ENCODE measurements around the gene MYCBPAP. TPM values are rescaled to one million over a fixed set of nuclear protein-coding genes. Genes with fewer than 3 reads are reported as not detected.

The MYCBPAP gene
- polyA plus RNA-seq, 2 of the 4 experiments (the other 2 are of a cell fraction), result 0.93 to 2.5 TPM

DNA sequence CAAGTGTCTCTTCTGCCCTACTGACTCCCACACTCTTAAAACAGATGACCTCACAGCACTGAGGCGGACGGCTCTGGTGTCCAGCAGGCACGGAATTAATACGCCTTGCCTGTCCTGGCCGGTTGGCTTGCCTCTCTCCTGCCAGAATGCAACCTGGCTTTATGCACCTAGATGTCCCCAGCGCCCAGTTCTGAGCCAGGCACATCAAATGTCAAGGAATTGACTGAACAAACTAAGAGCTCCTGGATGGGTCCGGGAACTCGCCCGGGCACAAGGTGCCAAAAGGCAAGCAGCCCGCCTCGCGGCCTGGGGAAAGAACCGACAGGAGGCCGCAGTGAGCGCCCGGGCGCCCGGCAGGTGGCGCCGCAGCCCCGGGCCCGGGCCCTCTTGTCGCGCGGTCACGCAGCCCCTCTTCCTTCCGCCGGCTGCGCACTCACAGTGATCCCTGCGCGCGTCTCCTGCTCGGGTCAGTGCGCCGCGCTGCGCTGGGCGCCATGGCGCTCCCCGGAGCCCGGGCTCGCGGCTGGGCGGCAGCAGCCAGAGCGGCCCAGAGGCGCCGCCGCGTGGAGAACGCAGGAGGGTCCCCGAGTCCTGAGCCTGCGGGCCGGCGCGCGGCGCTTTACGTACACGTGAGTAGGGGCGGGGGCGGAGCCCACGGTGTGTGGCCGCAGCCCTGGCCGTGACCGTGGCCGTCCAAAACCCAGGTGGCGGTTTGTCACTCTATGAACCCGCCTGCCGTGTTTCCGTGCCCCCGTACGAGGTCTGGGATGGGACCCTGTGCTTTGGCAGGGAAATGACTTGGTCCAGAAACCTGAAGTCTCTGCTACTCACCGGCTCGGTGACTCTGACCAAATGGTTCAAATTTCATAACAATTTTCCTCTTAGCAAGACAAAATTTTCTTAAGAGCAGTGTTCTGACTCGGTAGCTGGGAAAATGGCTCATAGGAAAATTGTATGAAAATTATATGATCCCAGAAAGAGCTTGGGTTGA, 29.6 kb upstream of the MYCBPAP start, which contains the start of gene RSAD1 (continued):
- TF ChIP-seq, protein P1, sequence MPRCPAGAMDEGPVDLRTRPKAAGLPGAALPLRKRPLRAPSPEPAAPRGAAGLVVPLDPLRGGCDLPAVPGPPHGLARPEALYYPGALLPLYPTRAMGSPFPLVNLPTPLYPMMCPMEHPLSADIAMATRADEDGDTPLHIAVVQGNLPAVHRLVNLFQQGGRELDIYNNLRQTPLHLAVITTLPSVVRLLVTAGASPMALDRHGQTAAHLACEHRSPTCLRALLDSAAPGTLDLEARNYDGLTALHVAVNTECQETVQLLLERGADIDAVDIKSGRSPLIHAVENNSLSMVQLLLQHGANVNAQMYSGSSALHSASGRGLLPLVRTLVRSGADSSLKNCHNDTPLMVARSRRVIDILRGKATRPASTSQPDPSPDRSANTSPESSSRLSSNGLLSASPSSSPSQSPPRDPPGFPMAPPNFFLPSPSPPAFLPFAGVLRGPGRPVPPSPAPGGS (IDR thresholded peaks at IDR 0.05), result peak; percentile 93
- TF ChIP-seq BHLHE40 (IDR thresholded peaks at IDR 0.05; ENCODE audit: low read depth, low read length), result peak; percentile 88
- no peak for TF ChIP-seq RARB (CRISPR knock-in tag; IDR thresholded peaks at IDR 0.05)
- no peak for TF ChIP-seq NFE2L2 (conservative IDR thresholded peaks at IDR 0.05; ENCODE audit: low read length)
- peak; percentile 41 to 78 for TF ChIP-seq RAD21 (conservative IDR thresholded peaks at IDR 0.05 in 1 of 2, IDR thresholded peaks at IDR 0.05 in 1 of 2)
- TF ChIP-seq TFCP2L1 (CRISPR knock-in tag; IDR thresholded peaks at IDR 0.05), result no peak
- TF ChIP-seq, protein P2, sequence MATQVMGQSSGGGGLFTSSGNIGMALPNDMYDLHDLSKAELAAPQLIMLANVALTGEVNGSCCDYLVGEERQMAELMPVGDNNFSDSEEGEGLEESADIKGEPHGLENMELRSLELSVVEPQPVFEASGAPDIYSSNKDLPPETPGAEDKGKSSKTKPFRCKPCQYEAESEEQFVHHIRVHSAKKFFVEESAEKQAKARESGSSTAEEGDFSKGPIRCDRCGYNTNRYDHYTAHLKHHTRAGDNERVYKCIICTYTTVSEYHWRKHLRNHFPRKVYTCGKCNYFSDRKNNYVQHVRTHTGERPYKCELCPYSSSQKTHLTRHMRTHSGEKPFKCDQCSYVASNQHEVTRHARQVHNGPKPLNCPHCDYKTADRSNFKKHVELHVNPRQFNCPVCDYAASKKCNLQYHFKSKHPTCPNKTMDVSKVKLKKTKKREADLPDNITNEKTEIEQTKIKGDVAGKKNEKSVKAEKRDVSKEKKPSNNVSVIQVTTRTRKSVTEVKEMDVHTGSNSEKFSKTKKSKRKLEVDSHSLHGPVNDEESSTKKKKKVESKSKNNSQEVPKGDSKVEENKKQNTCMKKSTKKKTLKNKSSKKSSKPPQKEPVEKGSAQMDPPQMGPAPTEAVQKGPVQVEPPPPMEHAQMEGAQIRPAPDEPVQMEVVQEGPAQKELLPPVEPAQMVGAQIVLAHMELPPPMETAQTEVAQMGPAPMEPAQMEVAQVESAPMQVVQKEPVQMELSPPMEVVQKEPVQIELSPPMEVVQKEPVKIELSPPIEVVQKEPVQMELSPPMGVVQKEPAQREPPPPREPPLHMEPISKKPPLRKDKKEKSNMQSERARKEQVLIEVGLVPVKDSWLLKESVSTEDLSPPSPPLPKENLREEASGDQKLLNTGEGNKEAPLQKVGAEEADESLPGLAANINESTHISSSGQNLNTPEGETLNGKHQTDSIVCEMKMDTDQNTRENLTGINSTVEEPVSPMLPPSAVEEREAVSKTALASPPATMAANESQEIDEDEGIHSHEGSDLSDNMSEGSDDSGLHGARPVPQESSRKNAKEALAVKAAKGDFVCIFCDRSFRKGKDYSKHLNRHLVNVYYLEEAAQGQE (IDR thresholded peaks at IDR 0.05), result peak; percentile 47; the same call in 1 of the 2 replicates
- TF ChIP-seq, protein P3, sequence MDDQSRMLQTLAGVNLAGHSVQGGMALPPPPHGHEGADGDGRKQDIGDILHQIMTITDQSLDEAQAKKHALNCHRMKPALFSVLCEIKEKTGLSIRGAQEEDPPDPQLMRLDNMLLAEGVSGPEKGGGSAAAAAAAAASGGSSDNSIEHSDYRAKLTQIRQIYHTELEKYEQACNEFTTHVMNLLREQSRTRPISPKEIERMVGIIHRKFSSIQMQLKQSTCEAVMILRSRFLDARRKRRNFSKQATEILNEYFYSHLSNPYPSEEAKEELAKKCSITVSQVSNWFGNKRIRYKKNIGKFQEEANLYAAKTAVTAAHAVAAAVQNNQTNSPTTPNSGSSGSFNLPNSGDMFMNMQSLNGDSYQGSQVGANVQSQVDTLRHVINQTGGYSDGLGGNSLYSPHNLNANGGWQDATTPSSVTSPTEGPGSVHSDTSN (IDR thresholded peaks at IDR 0.05), result peak; percentile 63; the same call in 1 of the 2 replicates
- no peak for TF ChIP-seq CHD2 (IDR thresholded peaks at IDR 0.05; ENCODE audit: low read length, partially characterized antibody)
- no peak for TF ChIP-seq ZSCAN20 (CRISPR knock-in tag; IDR thresholded peaks at IDR 0.05)
- no peak for TF ChIP-seq MAFK (IDR thresholded peaks at IDR 0.05; ENCODE audit: partially characterized antibody)
- TF ChIP-seq, protein P4, sequence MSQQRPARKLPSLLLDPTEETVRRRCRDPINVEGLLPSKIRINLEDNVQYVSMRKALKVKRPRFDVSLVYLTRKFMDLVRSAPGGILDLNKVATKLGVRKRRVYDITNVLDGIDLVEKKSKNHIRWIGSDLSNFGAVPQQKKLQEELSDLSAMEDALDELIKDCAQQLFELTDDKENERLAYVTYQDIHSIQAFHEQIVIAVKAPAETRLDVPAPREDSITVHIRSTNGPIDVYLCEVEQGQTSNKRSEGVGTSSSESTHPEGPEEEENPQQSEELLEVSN (IDR thresholded peaks at IDR 0.05; ENCODE audit: borderline replicate concordance, low read depth), result peak; percentile 71; the same call in 1 of the 2 replicates
- TF ChIP-seq JUNB (IDR thresholded peaks at IDR 0.05), result no peak
- TF ChIP-seq, protein P5, sequence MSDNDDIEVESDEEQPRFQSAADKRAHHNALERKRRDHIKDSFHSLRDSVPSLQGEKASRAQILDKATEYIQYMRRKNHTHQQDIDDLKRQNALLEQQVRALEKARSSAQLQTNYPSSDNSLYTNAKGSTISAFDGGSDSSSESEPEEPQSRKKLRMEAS (IDR thresholded peaks at IDR 0.05), result peak; percentile 93
- peak; percentile 94 for TF ChIP-seq NPAS2 (CRISPR knock-in tag; IDR thresholded peaks at IDR 0.05; ENCODE audit: borderline replicate concordance)
- no peak for TF ChIP-seq CBX8 (IDR thresholded peaks at IDR 0.05)
- TF ChIP-seq, protein P6, sequence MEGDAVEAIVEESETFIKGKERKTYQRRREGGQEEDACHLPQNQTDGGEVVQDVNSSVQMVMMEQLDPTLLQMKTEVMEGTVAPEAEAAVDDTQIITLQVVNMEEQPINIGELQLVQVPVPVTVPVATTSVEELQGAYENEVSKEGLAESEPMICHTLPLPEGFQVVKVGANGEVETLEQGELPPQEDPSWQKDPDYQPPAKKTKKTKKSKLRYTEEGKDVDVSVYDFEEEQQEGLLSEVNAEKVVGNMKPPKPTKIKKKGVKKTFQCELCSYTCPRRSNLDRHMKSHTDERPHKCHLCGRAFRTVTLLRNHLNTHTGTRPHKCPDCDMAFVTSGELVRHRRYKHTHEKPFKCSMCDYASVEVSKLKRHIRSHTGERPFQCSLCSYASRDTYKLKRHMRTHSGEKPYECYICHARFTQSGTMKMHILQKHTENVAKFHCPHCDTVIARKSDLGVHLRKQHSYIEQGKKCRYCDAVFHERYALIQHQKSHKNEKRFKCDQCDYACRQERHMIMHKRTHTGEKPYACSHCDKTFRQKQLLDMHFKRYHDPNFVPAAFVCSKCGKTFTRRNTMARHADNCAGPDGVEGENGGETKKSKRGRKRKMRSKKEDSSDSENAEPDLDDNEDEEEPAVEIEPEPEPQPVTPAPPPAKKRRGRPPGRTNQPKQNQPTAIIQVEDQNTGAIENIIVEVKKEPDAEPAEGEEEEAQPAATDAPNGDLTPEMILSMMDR (IDR thresholded peaks at IDR 0.05), result peak; percentile 100
- TF ChIP-seq FOSB (CRISPR knock-in tag; IDR thresholded peaks at IDR 0.05), result no peak
- TF ChIP-seq HOXB13 (CRISPR knock-in tag; IDR thresholded peaks at IDR 0.05; ENCODE audit: low read depth), result no peak
- no peak for TF ChIP-seq POLR2AphosphoS2 (conservative IDR thresholded peaks at IDR 0.05; ENCODE audit: low read length)

Measured in A549 (cell line).